ENCODE measurements around the gene FAM25G.
"Not testable (repeated sequence)": the region's sequence is repeated elsewhere in the genome, so short reads cannot be mapped to it uniquely, and the experiment has no call there.

Gene FAM25G

GRCh38 chr10:47491600-47491999 is at the start of gene FAM25G:
FAM25G (minus strand) TSS chr10:47491700; CDS start chr10:47491674, 26 bp downstream.
- not testable (repeated sequence) for DNase-seq

GRCh38 chr10:47536430-47536829 is 44.9 kb upstream of the FAM25G start:
- not testable (repeated sequence) for DNase-seq

DNA sequence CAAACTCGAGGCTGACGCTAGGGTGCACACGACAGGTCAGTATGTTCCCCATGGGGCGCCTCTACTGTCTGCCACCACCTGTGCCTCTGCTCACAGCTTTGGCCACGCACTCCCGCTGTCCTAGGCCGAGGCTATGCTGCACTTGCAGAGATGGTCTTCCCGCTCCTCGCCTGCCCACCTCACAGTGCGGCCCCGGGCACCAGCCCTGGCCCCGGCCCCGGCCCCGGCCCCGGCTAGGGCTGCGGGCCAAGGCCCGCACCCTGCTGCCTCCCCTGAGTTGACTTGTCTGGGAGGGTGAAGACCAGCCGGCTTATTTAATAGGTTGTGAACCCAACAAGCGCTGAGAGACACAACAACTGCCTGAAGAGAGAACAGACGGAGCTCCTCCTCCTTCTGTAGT is 32.0 kb upstream of the FAM25G start, which contains the start of gene AGAP9:
AGAP9 (minus strand) TSS at position 164 of the 400 bp plus-strand sequence; CDS start at position 52, 112 bp downstream.
- not testable (repeated sequence) for DNase-seq

GRCh38 chr10:47502313-47502712 is 10.8 kb upstream of the FAM25G start:
- not testable (repeated sequence) for DNase-seq

DNA sequence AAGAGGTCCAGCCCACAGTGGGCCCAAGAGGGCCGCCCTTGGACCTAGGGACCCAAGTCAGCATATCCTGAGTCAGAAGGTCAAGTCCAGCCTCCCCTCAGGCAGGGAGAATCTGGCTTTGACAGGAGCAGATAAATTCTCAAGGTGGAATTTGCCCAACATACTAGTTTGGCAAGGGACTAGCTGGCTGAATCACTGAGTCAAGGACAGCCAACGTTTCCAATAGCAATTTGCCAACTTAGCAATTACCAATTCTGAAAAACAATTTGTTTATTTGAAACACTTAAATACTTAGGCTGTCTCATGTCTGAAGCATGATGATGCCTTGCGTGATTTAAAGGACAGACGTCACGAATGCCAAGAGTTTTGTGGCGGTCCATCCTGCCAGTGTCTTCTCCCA is 2.7 kb upstream of the FAM25G start:
- DNase-seq, result not testable (repeated sequence)

- DNase-seq, result not testable (repeated sequence)
Observed at GRCh38 chr10:47489630-47490029, 1.9 kb downstream of the FAM25G start.

GRCh38 chr10:47485943-47486342 is 5.6 kb downstream of the FAM25G start:
- not testable (repeated sequence) for DNase-seq

DNA sequence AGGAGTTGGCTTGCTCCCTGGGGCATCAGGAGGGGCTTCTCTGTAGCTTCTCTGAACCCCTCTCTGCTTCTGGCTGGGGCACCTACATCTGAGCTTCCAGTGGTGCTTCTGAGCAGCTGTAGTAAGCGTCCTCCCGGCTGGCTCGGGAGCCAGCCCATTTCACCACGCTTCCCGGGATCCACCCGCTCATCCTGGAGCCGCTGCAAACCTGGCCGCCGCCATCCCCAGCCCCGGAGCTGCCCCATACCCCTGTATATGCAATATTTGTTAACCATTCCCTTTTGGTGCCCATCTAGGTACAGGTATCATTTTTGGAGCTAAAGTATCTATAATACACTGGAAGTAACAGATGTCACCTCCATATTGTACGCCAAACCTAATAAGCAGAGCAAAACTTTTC is 6.7 kb downstream of the FAM25G start:
- not testable (repeated sequence) for DNase-seq

GRCh38 chr10:47483923-47484322 is 7.6 kb downstream of the FAM25G start, which contains the start of gene ANXA8:
ANXA8 (minus strand) TSS chr10:47484115; CDS start chr10:47483933, 182 bp downstream.
- not testable (repeated sequence) for DNase-seq

- DNase-seq, result not testable (repeated sequence)
Observed at GRCh38 chr10:47482367-47482766, 9.1 kb downstream of the FAM25G start.

DNA sequence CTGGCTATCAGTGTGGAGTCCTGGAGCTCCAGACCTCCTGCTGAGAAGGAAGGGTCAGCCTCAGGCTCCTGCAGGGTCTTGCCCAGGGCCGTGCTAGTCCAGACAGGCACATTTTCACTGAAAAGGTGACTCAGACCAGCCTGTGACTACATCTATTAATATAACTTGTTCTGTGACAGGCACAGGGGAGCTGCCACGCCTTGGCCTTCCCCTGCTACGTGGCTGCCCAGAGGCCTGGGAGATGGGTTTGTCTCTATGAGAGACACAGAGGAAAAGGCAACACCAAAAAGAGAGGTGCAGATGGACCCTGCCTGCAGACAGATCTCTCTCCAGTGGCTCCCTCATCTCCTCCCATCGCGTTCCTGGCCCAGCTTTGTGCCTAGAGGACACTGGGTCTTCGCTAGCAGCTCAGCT is 9.7 kb downstream of the FAM25G start:
- not testable (repeated sequence) for DNase-seq

DNA sequence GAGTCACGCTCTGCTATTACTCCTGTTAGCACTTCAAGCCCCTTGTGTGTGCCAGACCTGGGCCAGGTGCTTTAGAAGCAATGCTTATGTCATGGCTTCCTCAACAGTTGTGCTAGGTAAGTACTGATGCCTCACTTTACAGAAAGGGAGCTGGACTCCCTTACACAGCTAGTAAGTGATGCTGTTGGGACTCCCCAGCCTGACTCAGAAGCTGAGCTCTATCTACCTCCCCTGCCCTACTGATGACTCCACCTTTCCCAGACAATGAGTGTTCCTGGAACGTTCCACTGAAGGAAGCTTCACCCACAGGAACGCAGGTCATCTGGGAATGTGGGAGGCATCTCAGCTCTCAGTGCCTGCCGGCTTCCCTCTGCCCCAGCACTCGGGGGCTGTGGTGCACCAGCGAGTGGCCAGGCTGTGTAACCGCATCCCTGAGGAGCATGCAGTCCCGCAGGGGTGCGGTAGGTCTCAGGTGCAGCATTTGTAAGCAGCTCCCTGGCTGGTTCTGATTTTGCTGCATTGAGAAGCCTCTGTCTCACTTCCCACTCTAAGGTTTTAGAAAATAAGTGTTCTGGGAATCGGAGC is 10.2 kb downstream of the FAM25G start:
- not testable (repeated sequence) for DNase-seq

- DNase-seq, result not testable (repeated sequence)
Observed at GRCh38 chr10:47480133-47480532, 11.4 kb downstream of the FAM25G start.

DNA sequence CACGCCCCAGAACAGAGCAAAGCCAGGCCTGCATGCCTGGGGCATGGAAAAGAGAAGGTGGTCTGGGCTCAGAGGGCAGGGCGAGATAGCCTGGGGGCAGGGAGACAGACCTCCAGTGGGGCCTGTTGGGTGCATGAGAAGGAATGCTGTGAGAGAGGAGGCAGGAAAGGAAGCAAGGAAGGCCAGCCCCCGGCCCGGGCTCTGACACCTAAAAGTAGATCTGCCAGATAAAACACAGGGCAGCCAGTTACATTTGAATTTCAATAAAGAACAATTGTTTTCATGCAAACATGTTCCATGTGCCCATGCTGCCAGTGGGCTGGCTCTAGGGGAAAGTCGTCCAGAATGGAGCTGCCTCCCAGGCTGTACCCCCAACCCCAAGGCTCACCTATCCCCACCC is 13.4 kb downstream of the FAM25G start:
- DNase-seq, result not testable (repeated sequence)

DNA sequence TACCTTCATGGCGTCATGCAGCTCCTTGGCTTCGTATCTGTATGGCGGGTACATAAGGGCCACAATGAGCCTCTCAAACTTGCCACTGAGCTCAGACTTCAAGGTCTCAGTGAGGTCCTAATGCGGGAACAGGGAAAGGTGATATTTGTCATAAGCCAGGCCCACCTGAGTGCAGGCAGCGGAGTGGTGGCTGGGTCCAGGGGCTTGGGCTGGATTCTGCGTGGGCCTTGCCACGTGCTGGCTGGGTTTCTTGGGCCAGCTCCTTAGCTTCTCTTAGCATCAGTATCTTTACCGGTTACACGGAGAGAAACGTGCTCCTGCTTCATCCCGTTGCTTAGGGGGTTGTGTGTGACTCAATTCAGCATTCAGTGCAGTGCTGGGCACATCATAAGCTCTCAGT is 14.4 kb downstream of the FAM25G start:
- DNase-seq, result not testable (repeated sequence)

- DNase-seq, result peak; percentile 58
Observed at GRCh38 chr10:47475101-47475500, 16.4 kb downstream of the FAM25G start.

- DNase-seq, result not testable (repeated sequence)
Observed at GRCh38 chr10:47473516-47473915, 18.0 kb downstream of the FAM25G start.

DNA sequence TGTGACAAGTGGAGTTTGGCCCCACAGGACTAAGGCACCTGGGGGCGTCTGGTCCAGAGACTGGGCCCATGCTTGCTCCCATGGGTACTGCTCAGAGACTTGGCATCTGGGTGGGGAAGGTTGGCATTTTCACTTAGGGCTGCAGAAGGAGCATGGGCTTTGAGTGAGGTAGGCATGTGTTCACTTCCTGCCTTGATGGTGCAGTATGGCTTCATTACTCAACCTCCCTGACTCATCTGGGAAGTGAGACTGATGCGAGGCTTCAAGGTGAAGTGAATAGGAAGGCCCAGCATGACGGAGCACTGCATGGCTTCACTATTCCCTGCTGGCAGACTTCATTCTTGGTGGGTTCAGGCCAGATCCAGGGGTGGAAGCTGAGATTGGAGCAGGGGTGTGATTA is 18.9 kb downstream of the FAM25G start:
- DNase-seq, result not testable (repeated sequence)

- not testable (repeated sequence) for DNase-seq
Observed at GRCh38 chr10:47472072-47472471, 19.4 kb downstream of the FAM25G start.

GRCh38 chr10:47468731-47469528 is 22.6 kb downstream of the FAM25G start:
- not testable (repeated sequence) for DNase-seq

- DNase-seq, result not testable (repeated sequence)
Observed at GRCh38 chr10:47467957-47468356, 23.5 kb downstream of the FAM25G start.

GRCh38 chr10:47467458-47467857 is 24.0 kb downstream of the FAM25G start:
- not testable (repeated sequence) for DNase-seq

DNA sequence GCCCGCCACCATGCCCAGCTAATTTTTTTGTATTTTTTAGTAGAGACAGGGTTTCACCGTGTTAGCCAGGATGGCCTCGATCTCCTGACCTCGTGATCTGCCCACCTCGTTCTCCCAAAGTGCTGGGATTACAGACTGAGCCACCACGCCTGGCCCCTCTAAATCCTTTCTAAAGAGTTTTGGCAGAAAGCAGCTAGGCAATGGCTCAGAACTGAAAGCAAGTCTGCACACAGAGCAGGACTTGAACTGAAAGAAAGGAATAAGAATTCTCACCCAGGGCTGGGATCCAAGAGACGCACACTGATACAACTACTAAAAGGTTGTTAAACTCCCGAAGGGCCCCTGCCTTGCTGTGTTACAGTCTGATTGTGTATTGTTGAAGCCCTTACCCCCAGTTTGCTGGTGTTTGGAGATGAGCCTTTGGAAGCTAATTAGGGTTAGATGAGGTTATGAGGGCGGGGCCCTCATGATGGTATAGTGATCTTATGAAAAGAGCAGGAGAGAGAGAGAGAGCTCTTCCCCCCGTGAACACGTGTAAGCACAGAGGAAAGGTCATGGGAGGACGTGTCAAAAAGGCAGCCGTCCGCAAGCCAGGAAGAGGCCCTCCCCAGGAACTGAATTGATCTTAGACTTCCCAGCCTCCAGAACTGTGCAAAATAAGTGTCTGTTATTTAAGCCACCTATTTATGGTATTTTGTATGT is 26.1 kb downstream of the FAM25G start:
- not testable (repeated sequence) for DNase-seq
